Measurements from ENCODE around the gene GOLGA6L22. TPM values are rescaled to one million over a fixed set of nuclear protein-coding genes. Genes with fewer than 3 reads are reported as not detected.

The GOLGA6L22 gene
- total RNA-seq, 4 donors from 2014 or later, result not detected

Small RNA genes lying within 50 kb of the gene (small RNA-seq; reads per million reads assigned to genes)
- not detected for gene RN7SL545P

All from tibial nerve (tissue), 4 donors.